ENCODE measurements around the gene TPPP2. TPM values are rescaled to one million over a fixed set of nuclear protein-coding genes. Genes with fewer than 3 reads are reported as not detected.

Gene TPPP2
- total RNA-seq, 1 donor from 2014 or later, result not detected

- Histone ChIP-seq H3K27ac (no peak overlapping the region), H3K4me3 (no peak overlapping the region), H3K27me3 (no peaks in the 10 kb centered on the region), H3K36me3 (no peaks in the 10 kb centered on the region), H3K9me3 (no peaks in the 10 kb centered on the region), H3K4me1 (peaks cover 31% of the 10 kb centered on the region)
- intact Hi-C loops (cut with DNase I), result no loop called here
- no peak for TF ChIP-seq POLR2A (IDR thresholded peaks at IDR 0.05)
- TF ChIP-seq POLR2AphosphoS5 (IDR thresholded peaks at IDR 0.05; ENCODE audit: insufficient read depth in 1 of 2, low read depth in 1 of 2), result no peak
- no peak for TF ChIP-seq CTCF (IDR thresholded peaks at IDR 0.05)
- DNase-seq (ENCODE audit: extremely low spot score in 2 of 2), result no peak
Observed at GRCh38 chr14:21066882-21067502, 37.0 kb downstream of the TPPP2 start.

DNA sequence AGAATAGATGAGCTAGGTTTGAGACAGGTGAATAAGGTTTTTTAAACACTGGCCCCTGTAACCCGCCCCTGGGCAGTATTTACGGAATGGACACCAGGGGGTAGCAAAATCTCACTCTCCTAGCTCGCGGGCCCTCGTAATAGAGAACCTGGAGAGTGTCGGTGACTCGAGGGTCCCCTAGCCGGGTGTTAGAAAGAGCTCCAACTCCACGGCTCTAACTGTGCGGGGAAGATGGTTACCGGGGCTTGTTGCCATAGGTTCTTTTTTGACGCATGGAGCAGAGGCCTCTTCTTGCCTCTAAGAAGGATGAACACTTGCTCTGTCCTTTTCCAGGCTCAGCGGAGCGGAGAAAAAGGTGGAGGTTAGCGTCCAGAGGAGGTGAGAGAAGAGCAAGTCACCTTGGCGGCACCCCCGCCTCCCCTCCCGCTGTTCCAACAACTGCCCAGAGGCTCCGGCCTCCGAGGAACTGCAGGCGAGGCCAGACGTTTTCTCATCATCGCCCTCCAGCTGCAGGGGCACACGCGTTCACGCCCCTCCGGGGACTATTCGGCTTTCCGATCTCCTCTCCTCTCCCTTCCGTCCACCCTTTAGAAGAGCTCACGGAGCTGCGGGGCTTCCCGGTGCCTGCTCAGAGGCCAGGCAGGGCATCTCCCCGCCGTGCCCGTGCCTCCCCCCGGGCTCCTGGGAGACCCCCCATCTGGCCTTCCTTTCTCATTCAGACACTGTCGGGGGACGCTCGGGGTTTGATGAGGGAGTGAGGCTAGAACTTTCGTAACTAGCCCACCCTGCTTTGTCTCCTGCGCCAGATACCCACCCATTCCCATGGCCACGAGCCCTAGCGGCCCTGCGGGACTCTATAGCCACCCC is 38.7 kb downstream of the TPPP2 start:
- Histone ChIP-seq H3K4me1 (peaks cover 45% of the 10 kb centered on the region), H3K9me3 (no peaks in the 10 kb centered on the region), H3K27me3 (no peaks in the 10 kb centered on the region), H3K27ac (peak overlapping the region; percentile 95), H3K4me3 (peak overlapping the region; percentile 71 to 73), H3K36me3 (no peaks in the 10 kb centered on the region)
- intact Hi-C loops (cut with DNase I), result loop anchor here (1.0 kb wide), 1 partner anchor 36 kb away; no protein-coding TSS in a partner anchor
- TF ChIP-seq POLR2A (IDR thresholded peaks at IDR 0.05) (no peak), POLR2AphosphoS5 (IDR thresholded peaks at IDR 0.05; ENCODE audit: insufficient read depth in 1 of 2, low read depth in 1 of 2) (peak in 1 of 2 donors; percentile 33), CTCF (IDR thresholded peaks at IDR 0.05) (peak in 2 of 3 experiments; percentile 68 to 75)
- DNase-seq (ENCODE audit: extremely low spot score in 2 of 2), result no peak

DNA sequence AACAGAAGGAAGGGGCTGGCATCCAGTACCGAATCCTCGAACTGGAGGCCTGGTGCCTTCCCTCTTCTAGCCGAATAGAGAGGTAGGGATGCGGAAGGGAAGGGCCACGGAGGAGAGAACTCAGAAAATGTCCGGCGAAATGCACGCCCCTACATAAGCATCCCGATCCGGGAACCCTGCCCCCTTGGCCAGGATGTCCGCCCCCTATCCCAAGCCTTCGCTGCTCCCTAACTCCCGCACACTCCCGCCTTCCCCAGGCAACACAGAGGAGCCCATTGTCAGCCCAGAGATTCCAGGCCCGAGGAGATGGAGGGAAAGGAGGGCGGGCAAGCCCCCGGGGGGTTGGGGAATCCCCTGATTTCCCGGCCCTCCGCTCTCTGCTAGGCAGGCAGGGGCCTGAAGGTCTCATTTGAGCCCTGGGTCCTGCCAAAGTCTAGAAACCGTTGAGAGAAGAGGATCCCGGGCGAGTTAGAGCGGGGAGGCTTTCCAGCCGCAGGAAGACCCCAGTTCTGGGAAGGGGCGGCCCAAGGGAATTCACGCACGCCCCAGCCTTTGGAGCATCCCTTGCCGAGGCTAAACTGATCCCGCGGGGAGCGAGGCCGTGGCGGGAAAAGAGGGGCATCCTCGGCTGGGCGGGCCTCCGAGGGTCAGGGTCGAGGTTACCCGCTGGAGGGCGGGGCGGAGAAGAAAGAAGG is 39.5 kb downstream of the TPPP2 start:
- no peak for DNase-seq (ENCODE audit: extremely low spot score in 2 of 2)
- Histone ChIP-seq H3K27ac (peak overlapping the region; percentile 95), H3K4me1 (peaks cover 53% of the 10 kb centered on the region), H3K27me3 (no peaks in the 10 kb centered on the region), H3K9me3 (no peaks in the 10 kb centered on the region), H3K4me3 (peak overlapping the region; percentile 71 to 73), H3K36me3 (peaks cover 0 to 6% of the 10 kb centered on the region in 2 donors)
- TF ChIP-seq CTCF (IDR thresholded peaks at IDR 0.05) (no peak), POLR2A (IDR thresholded peaks at IDR 0.05) (no peak), POLR2AphosphoS5 (IDR thresholded peaks at IDR 0.05; ENCODE audit: insufficient read depth in 1 of 2, low read depth in 1 of 2) (no peak)
- intact Hi-C loops (cut with DNase I), result loop anchor here (1.0 kb wide), 1 partner anchor 35 kb away; no protein-coding TSS in a partner anchor

DNA sequence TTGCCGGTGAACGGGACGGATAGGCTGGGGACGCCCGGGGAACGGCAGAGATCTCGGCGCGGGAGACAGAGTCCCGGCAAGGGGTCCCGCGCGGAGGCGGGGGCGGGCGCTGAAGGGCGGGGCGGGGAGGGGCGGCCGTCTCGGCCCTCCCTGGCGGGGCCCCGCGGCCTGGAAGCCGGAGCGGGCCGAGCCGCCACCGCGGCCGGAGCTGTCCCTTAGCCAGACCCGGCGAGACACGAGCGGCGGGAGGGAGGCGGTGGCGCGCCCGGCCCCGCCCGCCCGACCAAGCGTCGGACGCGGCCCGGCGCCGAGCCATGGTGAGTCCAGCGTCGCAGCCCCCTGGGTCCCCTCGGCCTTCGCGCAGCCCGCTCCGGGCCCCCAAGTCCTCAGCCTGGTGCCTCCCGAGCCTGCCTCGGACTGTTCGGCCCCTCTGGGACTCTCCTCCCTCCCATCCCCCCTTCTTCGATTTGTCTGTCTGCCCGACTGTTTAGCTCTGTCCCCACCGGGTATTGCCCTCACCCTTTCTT is 40.1 kb downstream of the TPPP2 start, which contains the start of gene ARHGEF40:
Gene ARHGEF40, plus strand, starts transcription at position 222 of the 527 bp plus-strand sequence. Its CDS starts 93 bp downstream, at position 315.
- H3K9me3 ChIP-seq, result no peaks in the 10 kb centered on the region
- TF ChIP-seq POLR2AphosphoS5 (IDR thresholded peaks at IDR 0.05; ENCODE audit: insufficient read depth in 1 of 2, low read depth in 1 of 2) (no peak), POLR2A (IDR thresholded peaks at IDR 0.05) (no peak), CTCF (IDR thresholded peaks at IDR 0.05) (no peak)
- peaks cover 59% of the 10 kb centered on the region for H3K4me1 ChIP-seq
- H3K4me3 ChIP-seq, result peak within 1 kb of the TSS; percentile 71 to 73
- H3K36me3 ChIP-seq, result peaks cover 0 to 10% of the 10 kb centered on the region in 2 donors
- H3K27ac ChIP-seq, result peak within 1 kb of the TSS; percentile 95
- H3K27me3 ChIP-seq, result no peaks in the 10 kb centered on the region
- DNase-seq (ENCODE audit: extremely low spot score in 2 of 2), result no peak
- intact Hi-C loops (cut with DNase I), result no loop called here
